Measurements from ENCODE around the gene VPS33A. TPM values are rescaled to one million over a fixed set of nuclear protein-coding genes. Genes with fewer than 3 reads are reported as not detected.

Gene VPS33A
- polyA plus RNA-seq, 6 donors from 2014 or later = 20.9 to 37.1 (median 23.9) TPM

- H3K27me3 Mint-ChIP-seq = no peaks in the 10 kb centered on the region
- no peaks in the 10 kb centered on the region for H3K9me3 Mint-ChIP-seq
- peaks cover 0 to 4% (median 2%) of the 10 kb centered on the region in 3 donors for H3K4me1 Mint-ChIP-seq
- DNase-seq = no peak
- H3K27ac Mint-ChIP-seq = no peak overlapping the region
- H3K4me3 Mint-ChIP-seq = no peak overlapping the region
- H3K36me3 Mint-ChIP-seq = peaks cover 0 to 12% of the 10 kb centered on the region in 2 donors
- ATAC-seq (ENCODE audit: low read depth in 2 of 2) = no peak
These were observed 22.3 kb downstream of the VPS33A start for GRCh38 chr12:122243965-122244364.

GRCh38 chr12:122238861-122239260 lies 27.4 kb downstream of the VPS33A start:
- no peak for DNase-seq
- Mint-ChIP-seq H3K9me3 (no peaks in the 10 kb centered on the region), H3K4me1 (peaks cover 0 to 4% (median 0%) of the 10 kb centered on the region in 3 donors), H3K4me3 (no peak overlapping the region), H3K27ac (peak overlapping the region in 1 of 6 donors; percentile 49), H3K27me3 (no peaks in the 10 kb centered on the region), H3K36me3 (peaks cover 8 to 12% of the 10 kb centered on the region in 2 donors)
- ATAC-seq (ENCODE audit: low read depth in 2 of 2) = no peak

GRCh38 chr12:122235741-122236140 lies 30.6 kb downstream of the VPS33A start:
- peaks cover 0 to 4% (median 0%) of the 10 kb centered on the region in 3 donors for H3K4me1 Mint-ChIP-seq
- ATAC-seq (ENCODE audit: low read depth in 2 of 2) (no peak), DNase-seq (no peak)
- peaks cover 8 to 20% of the 10 kb centered on the region in 2 donors for H3K36me3 Mint-ChIP-seq
- H3K4me3 Mint-ChIP-seq = no peak overlapping the region
- no peak overlapping the region for H3K27ac Mint-ChIP-seq
- H3K27me3 Mint-ChIP-seq = no peaks in the 10 kb centered on the region
- no peaks in the 10 kb centered on the region for H3K9me3 Mint-ChIP-seq

- Mint-ChIP-seq H3K4me1 (peaks cover 0 to 4% (median 0%) of the 10 kb centered on the region in 3 donors), H3K27me3 (no peaks in the 10 kb centered on the region), H3K4me3 (no peak overlapping the region), H3K27ac (no peak overlapping the region), H3K36me3 (peaks cover 8 to 14% of the 10 kb centered on the region in 2 donors), H3K9me3 (no peaks in the 10 kb centered on the region)
- DNase-seq (no peak), ATAC-seq (ENCODE audit: low read depth in 2 of 2) (no peak)
These were observed 33.6 kb downstream of the VPS33A start for GRCh38 chr12:122232691-122233090.

- no peak for ATAC-seq (ENCODE audit: low read depth in 2 of 2)
These were observed 35.5 kb downstream of the VPS33A start for GRCh38 chr12:122230798-122231197.

GRCh38 chr12:122228092-122228491 lies 38.2 kb downstream of the VPS33A start:
- peaks cover 0 to 12% of the 10 kb centered on the region in 2 donors for H3K36me3 Mint-ChIP-seq
- H3K27ac Mint-ChIP-seq = no peak overlapping the region
- no peaks in the 10 kb centered on the region for H3K27me3 Mint-ChIP-seq
- no peaks in the 10 kb centered on the region for H3K9me3 Mint-ChIP-seq
- no peak for DNase-seq
- no peak for ATAC-seq (ENCODE audit: low read depth in 2 of 2)
- H3K4me3 Mint-ChIP-seq = peak overlapping the region in 4 of 8 donors; percentile 0 to 88 (median 34)
- H3K4me1 Mint-ChIP-seq = peaks cover 17 to 25% (median 18%) of the 10 kb centered on the region in 3 donors

More at GRCh38 chr12:122230798-122231197, 35.5 kb downstream of the VPS33A start:
- Mint-ChIP-seq H3K4me3 (no peak overlapping the region), H3K9me3 (no peaks in the 10 kb centered on the region), H3K27ac (no peak overlapping the region), H3K36me3 (peaks cover 8 to 13% of the 10 kb centered on the region in 2 donors), H3K27me3 (no peaks in the 10 kb centered on the region), H3K4me1 (peaks cover 7 to 8% (median 8%) of the 10 kb centered on the region in 3 donors)
- DNase-seq = no peak

GRCh38 chr12:122227341-122227740 lies 39.0 kb downstream of the VPS33A start:
- ATAC-seq (ENCODE audit: low read depth in 2 of 2) (no peak), DNase-seq (no peak)
- Mint-ChIP-seq H3K36me3 (peaks cover 0 to 9% of the 10 kb centered on the region in 2 donors), H3K9me3 (no peaks in the 10 kb centered on the region), H3K27ac (peak overlapping the region in 3 of 6 donors; percentile 49 to 92 (median 70)), H3K4me3 (peak overlapping the region in 7 of 8 donors; percentile 44 to 92 (median 75)), H3K4me1 (peaks cover 17 to 25% (median 23%) of the 10 kb centered on the region in 3 donors), H3K27me3 (no peaks in the 10 kb centered on the region)

GRCh38 chr12:122226366-122227125 lies 39.7 kb downstream of the VPS33A start:
- Mint-ChIP-seq H3K27ac (peak overlapping the region in 3 of 6 donors; percentile 42 to 96 (median 92)), H3K4me3 (peak overlapping the region; percentile 40 to 94 (median 92)), H3K9me3 (no peaks in the 10 kb centered on the region), H3K27me3 (no peaks in the 10 kb centered on the region), H3K4me1 (peaks cover 17 to 26% (median 25%) of the 10 kb centered on the region in 3 donors), H3K36me3 (peaks cover 0 to 5% of the 10 kb centered on the region in 2 donors)
- no peak for ATAC-seq (ENCODE audit: low read depth in 2 of 2)
- no peak for DNase-seq

GRCh38 chr12:122225683-122226365 lies 40.5 kb downstream of the VPS33A start, which contains the start of gene DIABLO:
Gene DIABLO, minus strand, starts transcription at chr12:122226052. Its CDS starts 38 bp downstream, at chr12:122226014.
- Mint-ChIP-seq H3K4me3 (peak within 1 kb of the TSS; percentile 88 to 96 (median 94)), H3K9me3 (no peaks in the 10 kb centered on the region), H3K4me1 (peaks cover 17 to 30% (median 29%) of the 10 kb centered on the region in 3 donors), H3K36me3 (peaks cover 0 to 5% of the 10 kb centered on the region in 2 donors), H3K27ac (peak within 1 kb of the TSS; percentile 96 to 98 (median 98)), H3K27me3 (no peaks in the 10 kb centered on the region)
- ATAC-seq (ENCODE audit: low read depth in 2 of 2) = peak; percentile 86 to 87
- peak; percentile 100 for DNase-seq

- no peak overlapping the region for H3K27ac Mint-ChIP-seq
- no peak overlapping the region for H3K4me3 Mint-ChIP-seq
- no peak for DNase-seq
- H3K9me3 Mint-ChIP-seq = no peaks in the 10 kb centered on the region
- H3K27me3 Mint-ChIP-seq = no peaks in the 10 kb centered on the region
- peaks cover 14 to 21% of the 10 kb centered on the region in 2 donors for H3K36me3 Mint-ChIP-seq
- peaks cover 3 to 8% (median 7%) of the 10 kb centered on the region in 3 donors for H3K4me1 Mint-ChIP-seq
- no peak for ATAC-seq (ENCODE audit: low read depth in 2 of 2)
These were observed 49.8 kb downstream of the VPS33A start for GRCh38 chr12:122216445-122216844.

GRCh38 chr12:122215771-122216170 lies 50.5 kb downstream of the VPS33A start:
- Mint-ChIP-seq H3K4me1 (peaks cover 0 to 7% (median 5%) of the 10 kb centered on the region in 3 donors), H3K36me3 (peaks cover 14 to 21% of the 10 kb centered on the region in 2 donors), H3K9me3 (no peaks in the 10 kb centered on the region), H3K4me3 (no peak overlapping the region), H3K27me3 (no peaks in the 10 kb centered on the region), H3K27ac (no peak overlapping the region)
- DNase-seq (no peak), ATAC-seq (ENCODE audit: low read depth in 2 of 2) (no peak)

GRCh38 chr12:122208073-122208820 lies 58.0 kb downstream of the VPS33A start:
- ATAC-seq (ENCODE audit: low read depth in 2 of 2) (no peak), DNase-seq (no peak)
- Mint-ChIP-seq H3K4me1 (peaks cover 7 to 15% (median 11%) of the 10 kb centered on the region in 3 donors), H3K27ac (peak overlapping the region in 1 of 6 donors; percentile 78), H3K9me3 (no peaks in the 10 kb centered on the region), H3K36me3 (peaks cover 13 to 18% of the 10 kb centered on the region in 2 donors), H3K4me3 (peak overlapping the region in 1 of 8 donors; percentile 6), H3K27me3 (peaks cover 9 to 11% (median 11%) of the 10 kb centered on the region in 3 donors)

GRCh38 chr12:122207391-122207790 lies 58.9 kb downstream of the VPS33A start:
- ATAC-seq (ENCODE audit: low read depth in 2 of 2) (no peak), DNase-seq (no peak)
- peaks cover 9 to 23% (median 17%) of the 10 kb centered on the region in 3 donors for H3K4me1 Mint-ChIP-seq
- H3K36me3 Mint-ChIP-seq = peaks cover 11 to 17% of the 10 kb centered on the region in 2 donors
- no peaks in the 10 kb centered on the region for H3K9me3 Mint-ChIP-seq
- peaks cover 9 to 19% (median 16%) of the 10 kb centered on the region in 3 donors for H3K27me3 Mint-ChIP-seq
- peak overlapping the region in 2 of 6 donors; percentile 24 to 26 for H3K27ac Mint-ChIP-seq
- no peak overlapping the region for H3K4me3 Mint-ChIP-seq
